ENCODE measurements around the gene ZNRF2.

DNA sequence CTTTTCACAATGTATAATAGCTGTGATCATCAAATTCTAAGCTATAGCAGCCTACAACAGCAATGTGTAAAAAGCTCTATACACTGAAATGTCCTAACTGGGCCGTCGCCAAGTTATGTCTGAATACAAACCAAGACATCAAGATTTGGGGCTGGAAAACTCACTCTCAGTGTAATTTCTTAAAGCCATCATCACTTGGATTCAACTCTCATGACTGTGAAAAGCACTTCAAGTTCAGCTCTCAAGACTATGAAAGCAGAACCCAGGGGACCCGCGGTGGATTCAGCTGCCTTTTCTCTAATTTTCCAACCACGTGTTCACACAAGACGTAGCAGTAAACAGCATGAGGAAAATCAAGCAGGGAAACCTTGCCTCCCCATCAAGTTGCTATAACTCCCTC, 15.8 kb upstream of the ZNRF2 start:
- TF ChIP-seq, protein P1, sequence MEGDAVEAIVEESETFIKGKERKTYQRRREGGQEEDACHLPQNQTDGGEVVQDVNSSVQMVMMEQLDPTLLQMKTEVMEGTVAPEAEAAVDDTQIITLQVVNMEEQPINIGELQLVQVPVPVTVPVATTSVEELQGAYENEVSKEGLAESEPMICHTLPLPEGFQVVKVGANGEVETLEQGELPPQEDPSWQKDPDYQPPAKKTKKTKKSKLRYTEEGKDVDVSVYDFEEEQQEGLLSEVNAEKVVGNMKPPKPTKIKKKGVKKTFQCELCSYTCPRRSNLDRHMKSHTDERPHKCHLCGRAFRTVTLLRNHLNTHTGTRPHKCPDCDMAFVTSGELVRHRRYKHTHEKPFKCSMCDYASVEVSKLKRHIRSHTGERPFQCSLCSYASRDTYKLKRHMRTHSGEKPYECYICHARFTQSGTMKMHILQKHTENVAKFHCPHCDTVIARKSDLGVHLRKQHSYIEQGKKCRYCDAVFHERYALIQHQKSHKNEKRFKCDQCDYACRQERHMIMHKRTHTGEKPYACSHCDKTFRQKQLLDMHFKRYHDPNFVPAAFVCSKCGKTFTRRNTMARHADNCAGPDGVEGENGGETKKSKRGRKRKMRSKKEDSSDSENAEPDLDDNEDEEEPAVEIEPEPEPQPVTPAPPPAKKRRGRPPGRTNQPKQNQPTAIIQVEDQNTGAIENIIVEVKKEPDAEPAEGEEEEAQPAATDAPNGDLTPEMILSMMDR (IDR thresholded peaks at IDR 0.05; ENCODE audit: low read length): no peak
- TF ChIP-seq EZH2phosphoT487 (IDR thresholded peaks at IDR 0.05; ENCODE audit: low read length): no peak
